ENCODE results near the gene RAPGEF5. TPM values are rescaled to one million over a fixed set of nuclear protein-coding genes. Genes with fewer than 3 reads are reported as not detected.
A peak's percentile ranks its signal among the peaks of the same experiment; 100 is the strongest.

The RAPGEF5 gene
- total RNA-seq, 1 donor: 1.5 TPM

DNA sequence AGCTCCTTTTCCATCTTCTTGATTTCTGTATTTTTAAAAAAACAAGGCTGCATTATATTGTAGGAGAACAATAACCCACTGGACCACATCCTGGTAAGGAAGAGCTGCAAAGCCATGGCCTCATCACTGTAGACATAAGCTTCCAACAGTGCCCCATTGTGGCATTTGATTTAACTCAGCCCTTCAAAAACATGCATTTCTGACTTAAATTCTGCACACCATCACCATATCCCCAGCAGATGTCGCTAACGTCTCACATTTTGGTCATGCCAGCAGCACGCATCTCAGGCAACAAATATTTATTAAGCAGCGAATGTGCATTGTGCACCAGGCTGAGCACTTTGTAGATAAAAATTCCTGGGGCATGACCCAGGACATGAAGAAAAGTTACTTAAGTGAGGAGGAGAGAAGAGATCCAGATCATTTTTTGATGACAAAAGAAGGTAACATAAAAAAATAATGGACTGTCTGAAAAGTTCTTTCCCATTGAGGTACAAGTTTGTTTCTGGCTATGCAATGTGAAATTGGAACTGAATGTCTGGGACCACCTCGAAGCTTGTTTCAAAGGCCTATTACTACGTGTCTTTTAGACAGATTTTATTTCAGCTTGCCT, 246.6 kb downstream of the RAPGEF5 start:
- peak; percentile 92 for DNase-seq (ENCODE audit: low read depth)
- TF ChIP-seq, protein P1, sequence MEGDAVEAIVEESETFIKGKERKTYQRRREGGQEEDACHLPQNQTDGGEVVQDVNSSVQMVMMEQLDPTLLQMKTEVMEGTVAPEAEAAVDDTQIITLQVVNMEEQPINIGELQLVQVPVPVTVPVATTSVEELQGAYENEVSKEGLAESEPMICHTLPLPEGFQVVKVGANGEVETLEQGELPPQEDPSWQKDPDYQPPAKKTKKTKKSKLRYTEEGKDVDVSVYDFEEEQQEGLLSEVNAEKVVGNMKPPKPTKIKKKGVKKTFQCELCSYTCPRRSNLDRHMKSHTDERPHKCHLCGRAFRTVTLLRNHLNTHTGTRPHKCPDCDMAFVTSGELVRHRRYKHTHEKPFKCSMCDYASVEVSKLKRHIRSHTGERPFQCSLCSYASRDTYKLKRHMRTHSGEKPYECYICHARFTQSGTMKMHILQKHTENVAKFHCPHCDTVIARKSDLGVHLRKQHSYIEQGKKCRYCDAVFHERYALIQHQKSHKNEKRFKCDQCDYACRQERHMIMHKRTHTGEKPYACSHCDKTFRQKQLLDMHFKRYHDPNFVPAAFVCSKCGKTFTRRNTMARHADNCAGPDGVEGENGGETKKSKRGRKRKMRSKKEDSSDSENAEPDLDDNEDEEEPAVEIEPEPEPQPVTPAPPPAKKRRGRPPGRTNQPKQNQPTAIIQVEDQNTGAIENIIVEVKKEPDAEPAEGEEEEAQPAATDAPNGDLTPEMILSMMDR (IDR thresholded peaks at IDR 0.05; ENCODE audit: insufficient read depth, low read length): peak; percentile 79
- no peak overlapping the region for H3K4me3 ChIP-seq (ENCODE audit: low read depth, low read length)

DNA sequence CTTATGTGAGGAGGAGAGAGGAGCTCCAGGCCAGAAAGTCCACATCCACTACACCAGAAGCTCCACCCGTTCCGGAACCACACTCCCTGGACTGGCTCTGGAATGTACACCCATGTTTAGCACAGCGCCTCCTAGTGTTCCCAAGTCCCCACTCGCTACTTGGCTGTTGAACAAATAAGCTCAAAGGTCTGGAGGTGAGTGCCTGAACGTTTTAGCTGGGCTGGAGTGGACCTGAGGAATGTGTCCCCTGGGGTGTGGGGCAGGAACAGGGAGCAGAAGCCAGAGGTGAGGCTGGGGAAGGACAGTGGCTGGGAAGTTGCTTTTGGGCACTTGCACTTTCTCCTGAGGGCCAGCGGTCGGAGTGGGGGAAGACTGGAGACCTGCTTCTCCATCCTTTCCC, 247.2 kb downstream of the RAPGEF5 start:
- peak; percentile 53 for DNase-seq (ENCODE audit: low read depth)
- TF ChIP-seq, protein P1 (IDR thresholded peaks at IDR 0.05; ENCODE audit: insufficient read depth, low read length): peak; percentile 48
- no peak overlapping the region for H3K4me3 ChIP-seq (ENCODE audit: low read depth, low read length)

- no peak overlapping the region for H3K4me3 ChIP-seq (ENCODE audit: low read depth, low read length)
- TF ChIP-seq, protein P1 (IDR thresholded peaks at IDR 0.05; ENCODE audit: insufficient read depth, low read length): no peak
These were observed 248.7 kb downstream of the RAPGEF5 start for GRCh38 chr7:22108151-22108845.

GRCh38 chr7:22105550-22105949, 251.4 kb downstream of the RAPGEF5 start:
- TF ChIP-seq, protein P1 (IDR thresholded peaks at IDR 0.05; ENCODE audit: insufficient read depth, low read length): no peak
- no peak overlapping the region for H3K4me3 ChIP-seq (ENCODE audit: low read depth, low read length)
- no peak for DNase-seq (ENCODE audit: low read depth)

More at GRCh38 chr7:22108151-22108845, 248.7 kb downstream of the RAPGEF5 start:
- no peak for DNase-seq (ENCODE audit: low read depth)

- TF ChIP-seq, protein P1 (IDR thresholded peaks at IDR 0.05; ENCODE audit: insufficient read depth, low read length): no peak
- DNase-seq (ENCODE audit: low read depth): peak; percentile 41
- no peak overlapping the region for H3K4me3 ChIP-seq (ENCODE audit: low read depth, low read length)
These were observed 262.3 kb downstream of the RAPGEF5 start for GRCh38 chr7:22094413-22095342.

GRCh38 chr7:22093936-22094335, 263.0 kb downstream of the RAPGEF5 start:
- DNase-seq (ENCODE audit: low read depth): no peak
- H3K4me3 ChIP-seq (ENCODE audit: low read depth, low read length): no peak overlapping the region
- TF ChIP-seq, protein P1 (IDR thresholded peaks at IDR 0.05; ENCODE audit: insufficient read depth, low read length): no peak
